GM12874 (cell line): ENCODE measurements around the gene HSBP1L1.
A peak's percentile ranks its signal among the peaks of the same experiment; 100 is the strongest.

Experiments used
- CTCF ChIP-seq: IDR thresholded peaks from 2 replicates; pipeline ENCODE4 v1.5.1; 2011; ENCODE audit warnings: low read depth, mild to moderate bottlenecking, control low read depth, low read length, moderate library complexity; ENCODE audit not compliant: insufficient read depth

Gene HSBP1L1

GRCh38 chr18:79964330-79965118 lies at the start of gene HSBP1L1:
Gene HSBP1L1, plus strand, starts transcription at chr18:79964643. Its CDS starts 93 bp downstream, at chr18:79964736.
- peak; percentile 50; the same call in 1 of the 2 replicates for TF ChIP-seq CTCF

GRCh38 chr18:79915161-79916127 lies 49.0 kb upstream of the HSBP1L1 start:
- no peak for TF ChIP-seq CTCF

- TF ChIP-seq CTCF = no peak
Observed at GRCh38 chr18:79916128-79916494, 48.3 kb upstream of the HSBP1L1 start.

- no peak for TF ChIP-seq CTCF
Observed at GRCh38 chr18:79916546-79917168, 47.8 kb upstream of the HSBP1L1 start.

- TF ChIP-seq CTCF = no peak
Observed at GRCh38 chr18:79917169-79917852, 47.1 kb upstream of the HSBP1L1 start.

- no peak for TF ChIP-seq CTCF
Observed at GRCh38 chr18:79917853-79918614, 46.4 kb upstream of the HSBP1L1 start.
